ENCODE data around the gene ZNF717. TPM values are rescaled to one million over a fixed set of nuclear protein-coding genes. Genes with fewer than 3 reads are reported as not detected.

Gene ZNF717
- total RNA-seq, 3 donors from 2014 or later = 4.8 to 6.5 (median 6.0) TPM

DNA sequence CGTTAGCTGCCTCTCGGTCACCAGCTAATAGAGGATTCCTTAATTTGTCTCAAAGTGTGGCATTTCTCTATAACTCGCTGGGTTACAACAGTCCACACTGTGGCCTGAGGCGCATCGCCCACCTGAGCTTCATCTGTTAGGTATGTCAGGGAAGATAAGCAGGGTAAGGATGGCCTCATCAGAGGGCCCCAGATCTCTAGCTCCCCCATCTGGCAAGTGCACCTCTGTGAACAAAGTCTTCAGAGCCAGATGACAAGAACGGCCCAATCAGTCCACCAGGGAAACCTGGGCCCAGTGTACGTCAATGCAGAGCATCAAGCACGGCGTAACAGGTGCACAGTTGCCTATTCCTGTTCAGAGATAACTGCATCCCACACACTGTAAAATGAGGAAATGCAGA lies 98.0 kb downstream of the ZNF717 start:
- Mint-ChIP-seq H3K4me1 (ENCODE audit: low read depth) (no peaks in the 10 kb centered on the region), H3K36me3 (ENCODE audit: insufficient read depth) (no peaks in the 10 kb centered on the region)

More for the DNA sequence above, 98.0 kb downstream of the ZNF717 start:
- ATAC-seq (no peak), DNase-seq (no peak)
- Mint-ChIP-seq H3K4me3 (no peak overlapping the region), H3K27me3 (ENCODE audit: low read depth) (no peaks in the 10 kb centered on the region), H3K9me3 (peaks cover 41% of the 10 kb centered on the region)

Other genes with a start within 250 kb of the ZNF717 start
- not detected for gene FRG2C, start 121.2 kb downstream of the ZNF717 start, total RNA-seq